ENCODE measurements around the gene TSPO. TPM values are rescaled to one million over a fixed set of nuclear protein-coding genes. Genes with fewer than 3 reads are reported as not detected.
A peak's percentile ranks its signal among the peaks of the same experiment; 100 is the strongest.

TSPO gene
- total and polyA plus RNA-seq, 2 of the 13 experiments (the other 11 are each of a cell fraction or from before 2014, with no cell fraction given), result 0.46 to 1.4 TPM

DNA sequence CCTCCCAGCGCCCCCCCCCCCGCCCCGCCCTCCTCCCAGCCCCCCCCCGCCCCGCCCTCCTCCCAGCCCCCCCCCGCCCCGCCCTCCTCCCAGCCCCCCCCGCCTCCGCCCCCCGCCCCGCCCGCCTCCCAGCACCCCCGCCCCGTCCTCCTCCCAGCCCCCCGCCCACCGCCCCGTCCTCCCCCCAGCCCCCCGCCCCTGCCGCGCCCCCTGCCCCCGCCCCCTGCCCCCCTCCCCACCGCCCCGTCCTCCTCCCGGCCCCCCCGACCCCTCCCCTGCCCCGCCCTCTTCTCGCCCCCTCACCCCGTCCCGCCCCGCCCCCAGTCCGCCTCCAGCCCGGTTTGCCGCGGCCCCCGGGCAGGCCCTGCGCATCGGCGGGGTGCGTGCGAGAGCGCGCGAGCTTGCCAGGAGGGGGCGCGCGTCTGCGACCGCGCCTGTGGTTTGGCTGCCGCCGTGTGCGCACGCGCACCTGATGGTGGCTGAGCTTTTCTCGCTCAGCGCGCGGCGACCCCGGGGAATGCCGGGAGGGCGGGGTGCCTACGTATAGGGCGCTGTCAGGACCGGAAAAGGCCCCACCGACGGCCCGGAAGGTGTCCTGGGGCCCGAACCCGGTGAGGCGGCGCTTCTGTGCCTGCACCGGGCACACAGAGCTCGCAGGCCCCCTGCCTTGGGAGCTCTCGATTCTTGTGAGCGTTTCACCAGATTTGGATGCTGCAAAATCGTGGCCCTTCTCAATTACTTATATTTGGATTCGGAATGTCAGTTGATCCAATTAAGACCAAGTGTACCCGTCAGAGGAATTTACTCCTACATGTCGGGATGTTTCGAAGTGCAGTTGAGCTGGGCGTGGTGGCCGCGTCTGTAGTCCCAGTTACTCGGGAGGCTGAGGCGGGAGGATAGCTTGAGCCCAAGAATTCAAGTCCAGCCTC, 36.1 kb downstream of the TSPO start (continued):
- TF ChIP-seq, protein P1, sequence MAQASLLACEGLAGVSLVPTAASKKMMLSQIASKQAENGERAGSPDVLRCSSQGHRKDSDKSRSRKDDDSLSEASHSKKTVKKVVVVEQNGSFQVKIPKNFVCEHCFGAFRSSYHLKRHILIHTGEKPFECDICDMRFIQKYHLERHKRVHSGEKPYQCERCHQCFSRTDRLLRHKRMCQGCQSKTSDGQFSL (CRISPR knock-in tag; IDR thresholded peaks at IDR 0.05), result peak; percentile 38; the same call in 1 of the 2 replicates
- TF ChIP-seq, protein P2, sequence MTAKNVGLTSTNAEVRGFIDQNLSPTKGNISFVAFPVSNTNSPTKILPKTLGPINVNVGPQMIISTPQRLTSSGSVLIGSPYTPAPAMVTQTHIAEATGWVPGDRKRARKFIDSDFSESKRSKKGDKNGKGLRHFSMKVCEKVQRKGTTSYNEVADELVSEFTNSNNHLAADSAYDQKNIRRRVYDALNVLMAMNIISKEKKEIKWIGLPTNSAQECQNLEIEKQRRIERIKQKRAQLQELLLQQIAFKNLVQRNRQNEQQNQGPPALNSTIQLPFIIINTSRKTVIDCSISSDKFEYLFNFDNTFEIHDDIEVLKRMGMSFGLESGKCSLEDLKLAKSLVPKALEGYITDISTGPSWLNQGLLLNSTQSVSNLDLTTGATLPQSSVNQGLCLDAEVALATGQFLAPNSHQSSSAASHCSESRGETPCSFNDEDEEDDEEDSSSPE (CRISPR knock-in tag; IDR thresholded peaks at IDR 0.05), result peak; percentile 84
- TF ChIP-seq RARA (CRISPR knock-in tag; IDR thresholded peaks at IDR 0.05), result peak; percentile 56
- TF ChIP-seq CCAR2 (optimal IDR thresholded peaks at IDR 0.05; ENCODE audit: low read depth, low read length), result no peak
- TF ChIP-seq ZNF572 (CRISPR knock-in tag; IDR thresholded peaks at IDR 0.05), result no peak
- TF ChIP-seq, protein P3, sequence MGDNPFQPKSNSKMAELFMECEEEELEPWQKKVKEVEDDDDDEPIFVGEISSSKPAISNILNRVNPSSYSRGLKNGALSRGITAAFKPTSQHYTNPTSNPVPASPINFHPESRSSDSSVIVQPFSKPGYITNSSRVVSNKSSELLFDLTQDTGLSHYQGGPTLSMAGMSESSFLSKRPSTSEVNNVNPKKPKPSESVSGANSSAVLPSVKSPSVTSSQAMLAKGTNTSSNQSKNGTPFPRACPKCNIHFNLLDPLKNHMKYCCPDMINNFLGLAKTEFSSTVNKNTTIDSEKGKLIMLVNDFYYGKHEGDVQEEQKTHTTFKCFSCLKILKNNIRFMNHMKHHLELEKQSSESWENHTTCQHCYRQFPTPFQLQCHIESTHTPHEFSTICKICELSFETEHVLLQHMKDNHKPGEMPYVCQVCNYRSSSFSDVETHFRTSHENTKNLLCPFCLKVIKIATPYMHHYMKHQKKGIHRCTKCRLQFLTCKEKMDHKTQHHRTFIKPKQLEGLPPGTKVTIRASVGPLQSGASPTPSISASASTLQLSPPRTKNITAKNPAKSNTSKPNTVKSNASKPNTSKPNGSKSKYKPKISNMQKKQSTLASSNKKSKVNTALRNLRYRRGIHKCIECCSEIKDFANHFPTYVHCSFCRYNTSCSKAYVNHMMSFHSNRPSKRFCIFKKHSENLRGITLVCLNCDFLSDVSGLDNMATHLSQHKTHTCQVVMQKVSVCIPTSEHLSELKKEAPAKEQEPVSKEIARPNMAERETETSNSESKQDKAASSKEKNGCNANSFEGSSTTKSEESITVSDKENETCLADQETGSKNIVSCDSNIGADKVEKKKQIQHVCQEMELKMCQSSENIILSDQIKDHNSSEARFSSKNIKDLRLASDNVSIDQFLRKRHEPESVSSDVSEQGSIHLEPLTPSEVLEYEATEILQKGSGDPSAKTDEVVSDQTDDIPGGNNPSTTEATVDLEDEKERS (CRISPR knock-in tag; IDR thresholded peaks at IDR 0.05), result peak; percentile 79; the same call in 1 of the 2 replicates
- TF ChIP-seq, protein P4, sequence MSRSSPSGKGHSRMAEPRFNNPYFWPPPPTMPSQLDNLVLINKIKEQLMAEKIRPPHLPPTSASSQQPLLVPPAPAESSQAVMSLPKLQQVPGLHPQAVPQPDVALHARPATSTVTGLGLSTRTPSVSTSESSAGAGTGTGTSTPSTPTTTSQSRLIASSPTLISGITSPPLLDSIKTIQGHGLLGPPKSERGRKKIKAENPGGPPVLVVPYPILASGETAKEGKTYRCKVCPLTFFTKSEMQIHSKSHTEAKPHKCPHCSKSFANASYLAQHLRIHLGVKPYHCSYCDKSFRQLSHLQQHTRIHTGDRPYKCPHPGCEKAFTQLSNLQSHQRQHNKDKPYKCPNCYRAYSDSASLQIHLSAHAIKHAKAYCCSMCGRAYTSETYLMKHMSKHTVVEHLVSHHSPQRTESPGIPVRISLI (CRISPR knock-in tag; IDR thresholded peaks at IDR 0.05; ENCODE audit: borderline replicate concordance), result no peak
- 0 out of 2 replicates have a peak, but pooled peaks have one; percentile 49 for TF ChIP-seq ATF1 (CRISPR knock-in tag; IDR thresholded peaks at IDR 0.05)
- TF ChIP-seq ZNF878 (CRISPR knock-in tag; IDR thresholded peaks at IDR 0.05), result no peak; the same call in 1 of the 2 replicates
- TF ChIP-seq ZNF510 (CRISPR knock-in tag; IDR thresholded peaks at IDR 0.05; ENCODE audit: low read depth), result no peak
- no peak for TF ChIP-seq HNRNPK (IDR thresholded peaks at IDR 0.05; ENCODE audit: low read depth, low read length, poor library complexity, severe bottlenecking)
- no peak for TF ChIP-seq FOXK2 (IDR thresholded peaks at IDR 0.05)
- no peak for TF ChIP-seq TEAD2 (CRISPR knock-in tag; IDR thresholded peaks at IDR 0.05)
- TF ChIP-seq, protein P5, sequence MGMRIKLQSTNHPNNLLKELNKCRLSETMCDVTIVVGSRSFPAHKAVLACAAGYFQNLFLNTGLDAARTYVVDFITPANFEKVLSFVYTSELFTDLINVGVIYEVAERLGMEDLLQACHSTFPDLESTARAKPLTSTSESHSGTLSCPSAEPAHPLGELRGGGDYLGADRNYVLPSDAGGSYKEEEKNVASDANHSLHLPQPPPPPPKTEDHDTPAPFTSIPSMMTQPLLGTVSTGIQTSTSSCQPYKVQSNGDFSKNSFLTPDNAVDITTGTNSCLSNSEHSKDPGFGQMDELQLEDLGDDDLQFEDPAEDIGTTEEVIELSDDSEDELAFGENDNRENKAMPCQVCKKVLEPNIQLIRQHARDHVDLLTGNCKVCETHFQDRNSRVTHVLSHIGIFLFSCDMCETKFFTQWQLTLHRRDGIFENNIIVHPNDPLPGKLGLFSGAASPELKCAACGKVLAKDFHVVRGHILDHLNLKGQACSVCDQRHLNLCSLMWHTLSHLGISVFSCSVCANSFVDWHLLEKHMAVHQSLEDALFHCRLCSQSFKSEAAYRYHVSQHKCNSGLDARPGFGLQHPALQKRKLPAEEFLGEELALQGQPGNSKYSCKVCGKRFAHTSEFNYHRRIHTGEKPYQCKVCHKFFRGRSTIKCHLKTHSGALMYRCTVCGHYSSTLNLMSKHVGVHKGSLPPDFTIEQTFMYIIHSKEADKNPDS (CRISPR knock-in tag; IDR thresholded peaks at IDR 0.05), result no peak
- no peak for TF ChIP-seq EZH2 (conservative IDR thresholded peaks at IDR 0.05; ENCODE audit: low read depth, low read length)
- no peak for TF ChIP-seq CHD4 (IDR thresholded peaks at IDR 0.05; ENCODE audit: borderline replicate concordance, low read length)
- TF ChIP-seq SALL2 (CRISPR knock-in tag; IDR thresholded peaks at IDR 0.05), result peak; percentile 78
- no peak for TF ChIP-seq NFE2 (CRISPR knock-in tag; IDR thresholded peaks at IDR 0.05)
- TF ChIP-seq FIP1L1 (IDR thresholded peaks at IDR 0.05; ENCODE audit: borderline replicate concordance, insufficient read depth, low read depth, low read length), result no peak
- TF ChIP-seq NFYB (CRISPR knock-in tag; IDR thresholded peaks at IDR 0.05), result peak; percentile 53
- TF ChIP-seq NFRKB (IDR thresholded peaks at IDR 0.05), result no peak
- TF ChIP-seq ISL2 (CRISPR knock-in tag; IDR thresholded peaks at IDR 0.05), result 0 out of 2 replicates have a peak, but pooled peaks have one; percentile 39

All from HepG2 (cell line).